ENCODE measurements around the gene C11orf68. TPM values are rescaled to one million over a fixed set of nuclear protein-coding genes. Genes with fewer than 3 reads are reported as not detected.
A peak's percentile ranks its signal among the peaks of the same experiment; 100 is the strongest.
"Not testable (repeated sequence)": the region's sequence is repeated elsewhere in the genome, so short reads cannot be mapped to it uniquely, and the experiment has no call there.

The C11orf68 gene
- 10 to 100 TPM; 36.8 to 50.2 (median 38.8) TPM for polyA plus RNA-seq (ENCODE audit: insufficient read length in 4 of 4)

DNA sequence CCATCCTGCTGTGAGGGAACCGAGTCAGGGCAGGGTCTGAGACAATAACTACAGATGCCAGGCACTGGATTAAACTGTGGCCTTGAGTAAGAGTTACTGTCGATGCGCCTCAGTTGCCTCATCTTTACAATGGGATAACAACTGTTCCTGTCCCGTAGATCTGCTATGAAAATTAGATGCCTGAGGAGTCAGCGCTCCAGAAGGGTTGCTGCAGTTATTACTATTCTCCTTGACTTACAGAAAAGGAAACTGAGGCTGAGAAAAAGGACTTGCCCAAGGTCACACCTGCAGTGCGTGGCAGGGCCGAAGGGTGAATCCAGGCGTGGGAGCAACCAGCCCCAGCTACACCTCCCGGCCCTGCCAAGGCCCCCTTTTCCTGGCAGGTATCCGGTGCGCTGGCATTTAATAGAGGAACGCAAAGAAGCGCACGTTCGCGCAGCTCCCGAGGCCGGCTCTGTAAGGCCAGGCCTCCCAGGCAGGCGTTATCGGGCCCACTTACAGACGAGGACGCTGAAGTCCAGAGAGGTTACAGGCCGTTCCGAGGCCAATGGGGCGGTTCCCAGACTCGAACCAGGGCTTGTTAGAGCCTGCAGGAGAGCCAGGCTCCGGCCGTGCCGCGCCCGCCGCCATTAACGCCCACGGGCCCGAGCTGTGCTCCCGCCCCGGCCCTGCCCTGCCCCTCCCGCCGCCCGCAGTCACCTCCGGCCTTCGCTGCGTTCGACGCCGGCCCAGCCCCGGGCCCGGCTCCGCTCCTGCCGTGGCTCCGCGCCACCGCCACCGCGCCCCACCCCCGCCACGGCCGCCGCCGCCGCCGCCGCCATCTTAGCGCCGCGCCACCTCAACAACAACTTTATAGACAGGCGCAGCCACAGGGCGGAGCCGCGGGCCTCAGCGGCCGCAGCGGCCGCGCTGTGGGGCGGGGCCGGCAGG lies at the start of gene C11orf68:
C11orf68 (minus strand) TSS at position 852 of the 930 bp plus-strand sequence; CDS start at position 821, 31 bp downstream.
- no peak for DNase-seq (ENCODE audit: low read depth in 4 of 4, low spot score in 3 of 4)

DNA sequence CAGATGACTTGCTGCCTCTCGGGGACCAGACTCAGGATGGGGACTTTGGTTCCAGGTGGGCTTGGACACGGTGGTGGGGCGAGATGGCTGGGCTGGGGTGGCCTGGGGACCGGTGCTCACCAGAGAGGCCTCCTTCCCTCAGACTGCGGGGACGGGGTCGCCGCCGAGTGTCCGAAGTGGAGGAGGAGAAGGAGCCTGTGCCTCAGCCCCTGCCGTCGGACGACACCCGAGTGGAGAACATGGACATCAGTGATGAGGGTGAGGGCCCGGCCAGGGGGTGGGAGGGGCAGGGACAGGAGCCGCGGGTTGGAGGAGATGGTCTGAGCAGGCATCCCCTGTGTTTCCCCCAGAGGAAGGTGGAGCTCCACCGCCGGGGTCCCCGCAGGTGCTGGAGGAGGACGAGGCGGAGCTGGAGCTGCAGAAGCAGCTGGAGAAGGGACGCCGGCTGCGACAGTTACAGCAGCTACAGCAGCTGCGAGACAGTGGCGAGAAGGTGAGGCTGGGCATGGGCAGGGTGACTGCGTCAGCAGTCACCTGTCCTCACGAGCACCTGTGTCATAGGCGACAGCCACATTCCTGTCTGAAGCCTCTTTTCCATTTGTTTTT lies 48.6 kb upstream of the C11orf68 start:
- DNase-seq (ENCODE audit: low read depth in 4 of 4, low spot score in 3 of 4), result no peak

DNA sequence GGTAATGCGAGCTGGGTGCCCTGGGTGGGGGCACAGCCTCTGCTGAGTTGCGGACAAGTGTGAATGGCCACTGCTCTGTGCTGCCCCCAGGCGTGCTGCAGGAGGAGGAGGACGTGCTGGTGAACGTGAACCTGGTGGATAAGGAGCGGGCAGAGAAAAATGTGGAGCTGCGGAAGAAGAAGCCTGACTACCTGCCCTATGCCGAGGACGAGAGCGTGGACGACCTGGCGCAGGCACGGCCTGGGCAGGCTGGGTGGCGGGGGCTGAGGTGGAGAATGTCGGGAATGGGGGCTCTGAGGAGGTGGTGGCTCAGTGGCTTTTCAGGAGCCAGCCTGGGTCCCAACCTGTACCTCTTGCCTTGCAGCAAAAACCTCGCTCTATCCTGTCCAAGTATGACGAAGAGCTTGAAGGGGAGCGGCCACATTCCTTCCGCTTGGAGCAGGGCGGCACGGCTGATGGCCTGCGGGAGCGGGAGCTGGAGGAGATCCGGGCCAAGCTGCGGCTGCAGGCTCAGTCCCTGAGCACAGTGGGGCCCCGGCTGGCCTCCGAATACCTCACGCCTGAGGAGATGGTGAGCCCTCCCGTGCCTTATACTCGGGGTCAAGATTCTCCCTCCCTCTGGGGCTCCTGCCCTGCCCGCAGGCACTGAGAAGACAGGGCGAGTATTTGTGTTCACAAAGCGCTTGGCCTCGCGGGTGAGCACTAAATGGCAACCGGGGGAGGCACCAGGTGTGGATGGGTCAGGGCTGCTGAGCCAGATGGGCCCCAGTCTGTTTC lies 47.3 kb upstream of the C11orf68 start:
- DNase-seq (ENCODE audit: low read depth in 4 of 4, low spot score in 3 of 4), result no peak

DNA sequence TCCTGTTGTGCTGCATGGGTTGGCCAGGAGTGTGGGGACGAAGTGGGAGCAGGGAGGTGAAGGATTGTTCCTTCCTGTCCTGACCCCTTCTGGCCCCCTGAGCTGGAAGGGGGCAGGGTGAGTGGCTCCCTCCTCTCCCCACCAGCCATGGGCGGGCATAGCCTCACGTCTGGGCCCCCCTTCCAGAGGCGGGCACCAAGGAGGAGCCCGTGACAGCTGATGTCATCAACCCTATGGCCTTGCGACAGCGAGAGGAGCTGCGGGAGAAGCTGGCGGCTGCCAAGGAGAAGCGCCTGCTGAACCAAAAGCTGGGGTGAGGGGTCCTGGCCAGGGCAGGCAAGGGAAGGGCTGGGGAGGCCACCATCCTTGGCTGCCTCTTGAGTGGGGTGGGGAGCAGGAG lies 46.0 kb upstream of the C11orf68 start:
- no peak for DNase-seq (ENCODE audit: low read depth in 4 of 4, low spot score in 3 of 4)

DNA sequence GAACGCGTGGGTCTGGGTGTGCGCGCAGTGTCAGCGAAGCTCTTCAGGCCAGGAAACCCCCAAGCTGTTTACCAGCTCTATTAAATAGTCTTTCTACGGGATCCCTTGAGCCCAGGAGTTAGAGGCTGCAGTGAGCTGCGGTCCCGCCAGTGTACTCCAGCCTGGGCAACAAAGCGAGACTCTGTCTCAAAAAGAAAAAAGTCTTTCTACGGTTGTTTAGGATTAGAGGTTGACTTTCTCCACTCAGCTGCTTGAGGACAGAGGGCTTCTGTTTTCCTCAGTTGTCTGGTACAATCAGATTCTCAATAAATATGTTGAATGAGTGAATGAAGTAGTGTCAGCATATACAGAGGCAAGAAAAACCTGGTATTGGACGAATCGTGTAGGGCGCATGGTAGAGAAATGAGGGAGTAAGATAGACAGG lies 43.3 kb upstream of the C11orf68 start:
- DNase-seq (ENCODE audit: low read depth in 4 of 4, low spot score in 3 of 4), result no peak

DNA sequence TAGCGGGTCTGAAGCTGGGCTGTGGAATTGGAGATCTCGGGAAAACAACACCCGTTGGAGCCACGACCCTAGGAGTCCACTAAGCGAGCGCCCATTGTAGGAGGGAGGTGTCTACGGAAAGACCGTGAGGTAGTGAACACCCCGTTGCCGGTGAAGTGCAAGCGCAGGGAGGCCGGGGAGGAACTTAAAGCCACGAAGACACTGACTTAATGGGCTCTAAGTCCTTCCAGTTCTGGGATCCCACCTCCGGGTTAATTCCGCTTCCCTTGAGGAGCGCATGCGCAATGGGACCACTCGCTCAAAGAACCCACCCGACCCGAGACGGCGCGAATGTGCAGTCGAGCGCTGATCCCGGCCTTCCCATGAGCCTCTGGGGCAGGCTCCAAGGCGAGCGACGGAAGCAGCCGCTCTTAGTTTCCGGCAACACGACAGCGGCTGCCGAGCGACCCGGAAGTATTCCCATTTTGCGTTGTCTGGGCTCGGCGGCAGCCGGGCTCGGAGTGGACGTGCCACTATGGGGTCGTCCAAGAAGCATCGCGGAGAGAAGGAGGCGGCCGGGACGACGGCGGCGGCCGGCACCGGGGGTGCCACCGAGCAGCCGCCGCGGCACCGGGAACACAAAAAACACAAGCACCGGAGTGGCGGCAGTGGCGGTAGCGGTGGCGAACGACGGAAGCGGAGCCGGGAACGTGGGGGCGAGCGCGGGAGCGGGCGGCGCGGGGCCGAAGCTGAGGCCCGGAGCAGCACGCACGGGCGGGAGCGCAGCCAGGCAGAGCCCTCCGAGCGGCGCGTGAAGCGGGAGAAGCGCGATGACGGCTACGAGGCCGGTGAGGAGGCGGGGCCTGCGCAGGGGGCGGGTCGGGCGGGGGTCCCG lies 42.6 kb upstream of the C11orf68 start, which contains the start of gene SART1:
SART1 (plus strand) TSS at position 468 of the 874 bp plus-strand sequence; CDS start at position 515, 47 bp downstream.
- DNase-seq (ENCODE audit: low read depth in 4 of 4, low spot score in 3 of 4), result peak; percentile 96 to 98 (median 96)

DNA sequence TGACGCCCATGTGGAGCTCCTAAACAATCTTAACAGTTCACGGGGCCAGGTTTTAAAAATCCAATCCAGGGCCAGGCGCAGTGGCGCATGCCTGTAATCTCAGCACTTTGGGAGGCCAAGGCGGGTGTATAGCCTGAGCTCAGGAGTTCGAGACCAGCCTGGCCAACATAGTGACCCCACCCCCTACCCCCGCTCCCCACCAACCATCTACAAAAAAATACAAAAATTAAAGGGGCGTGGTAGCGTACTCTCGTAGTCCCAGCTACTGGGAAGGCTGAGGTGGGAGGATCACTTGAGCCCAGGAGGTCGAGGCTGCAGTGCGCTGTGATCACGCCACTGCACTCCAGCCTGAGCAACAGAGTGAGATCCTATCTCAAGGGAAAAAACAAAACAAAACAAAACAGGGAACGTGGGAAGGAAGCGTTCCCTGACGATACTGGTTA lies 42.0 kb upstream of the C11orf68 start:
- DNase-seq (ENCODE audit: low read depth in 4 of 4, low spot score in 3 of 4), result no peak

DNA sequence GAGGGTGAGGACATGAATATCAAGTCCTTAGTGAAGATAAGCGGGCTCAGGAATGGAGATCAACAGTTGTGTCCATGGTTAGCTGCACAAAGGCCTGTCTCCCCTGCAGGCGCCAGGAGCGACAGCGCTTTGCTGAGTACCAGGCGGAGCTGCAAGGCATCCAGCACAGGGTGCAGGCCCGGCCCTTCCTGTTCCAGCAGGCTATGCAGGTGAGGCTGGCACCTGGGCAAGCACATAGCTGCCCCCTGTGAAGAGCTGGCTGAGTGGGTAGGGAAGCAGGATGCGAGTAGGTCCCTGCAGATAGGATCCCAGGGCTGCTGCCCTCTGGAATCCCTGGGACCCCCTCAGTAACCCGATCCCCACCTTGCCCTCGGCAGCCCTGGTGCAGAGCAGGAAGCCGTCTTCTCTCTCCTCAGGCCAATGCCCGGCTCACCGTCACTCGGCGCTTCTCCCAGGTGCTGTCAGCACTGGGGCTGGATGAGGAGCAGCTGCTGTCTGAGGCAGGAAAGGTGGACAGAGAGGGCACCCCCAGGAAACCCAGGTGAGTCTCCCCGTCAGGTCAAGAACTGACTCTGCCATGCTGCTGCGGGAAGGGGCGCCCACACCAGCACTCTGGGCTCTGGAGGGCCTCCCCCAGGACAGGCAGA lies 40.0 kb upstream of the C11orf68 start:
- DNase-seq (ENCODE audit: low read depth in 4 of 4, low spot score in 3 of 4), result no peak

DNA sequence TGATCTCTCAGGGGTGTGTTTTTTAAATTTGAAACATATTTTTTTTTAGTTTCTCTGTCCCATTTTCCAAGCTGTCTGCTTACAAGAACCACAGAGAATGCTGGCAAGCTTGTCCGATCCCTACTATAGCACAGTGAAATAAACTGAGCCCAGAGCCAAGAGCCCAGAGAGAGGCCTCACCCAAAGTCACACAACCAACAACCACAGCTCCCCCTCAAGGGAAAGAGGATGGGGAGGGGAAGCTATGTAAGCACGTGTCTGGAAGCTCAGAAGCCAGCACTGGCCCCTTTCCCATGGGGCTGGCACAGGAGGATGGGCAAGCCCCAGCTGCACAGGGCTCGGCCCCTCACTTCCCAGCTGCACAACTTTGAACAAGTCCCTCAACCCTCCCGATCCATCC lies 39.4 kb upstream of the C11orf68 start:
- DNase-seq (ENCODE audit: low read depth in 4 of 4, low spot score in 3 of 4), result no peak

DNA sequence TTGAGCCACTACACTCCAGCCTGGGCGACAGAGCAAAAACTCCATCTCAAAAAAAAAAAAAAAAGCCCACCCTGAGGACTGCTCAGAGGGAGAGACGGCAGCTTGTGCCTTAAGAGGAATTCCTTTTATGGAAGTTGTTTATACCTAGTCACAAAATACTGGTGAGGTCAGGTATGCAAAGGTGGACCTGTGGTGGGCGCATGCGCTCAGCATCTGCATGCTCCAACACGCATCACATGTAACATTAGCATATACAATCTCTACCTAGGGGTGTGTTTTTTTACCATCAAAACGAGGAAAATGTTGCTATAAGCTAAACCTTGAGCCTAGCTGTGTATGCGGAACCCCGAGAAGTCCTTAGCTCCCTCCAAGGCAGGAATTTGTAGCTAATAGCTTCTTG lies 35.9 kb upstream of the C11orf68 start:
- DNase-seq (ENCODE audit: low read depth in 4 of 4, low spot score in 3 of 4), result no peak

DNA sequence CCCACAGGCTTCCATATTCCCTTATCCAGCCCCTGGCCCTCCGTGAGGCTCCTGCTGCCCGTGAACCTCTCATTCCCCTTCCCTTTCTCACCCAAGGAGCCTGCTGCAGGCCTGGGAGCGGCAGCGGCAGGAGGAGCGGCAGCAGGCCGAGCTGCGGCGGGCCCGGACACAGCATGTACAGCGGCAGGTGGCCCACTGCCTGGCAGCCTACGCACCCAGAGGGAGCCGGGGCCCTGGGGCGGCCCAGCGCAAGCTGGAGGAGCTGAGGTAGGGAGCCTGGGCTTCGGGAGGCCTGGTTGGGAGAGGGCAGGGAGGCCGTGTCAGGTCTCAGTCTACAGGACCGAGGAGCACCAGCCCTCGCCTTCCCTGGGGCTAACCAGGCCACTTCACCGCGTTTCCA lies 34.6 kb upstream of the C11orf68 start:
- DNase-seq (ENCODE audit: low read depth in 4 of 4, low spot score in 3 of 4), result no peak

DNA sequence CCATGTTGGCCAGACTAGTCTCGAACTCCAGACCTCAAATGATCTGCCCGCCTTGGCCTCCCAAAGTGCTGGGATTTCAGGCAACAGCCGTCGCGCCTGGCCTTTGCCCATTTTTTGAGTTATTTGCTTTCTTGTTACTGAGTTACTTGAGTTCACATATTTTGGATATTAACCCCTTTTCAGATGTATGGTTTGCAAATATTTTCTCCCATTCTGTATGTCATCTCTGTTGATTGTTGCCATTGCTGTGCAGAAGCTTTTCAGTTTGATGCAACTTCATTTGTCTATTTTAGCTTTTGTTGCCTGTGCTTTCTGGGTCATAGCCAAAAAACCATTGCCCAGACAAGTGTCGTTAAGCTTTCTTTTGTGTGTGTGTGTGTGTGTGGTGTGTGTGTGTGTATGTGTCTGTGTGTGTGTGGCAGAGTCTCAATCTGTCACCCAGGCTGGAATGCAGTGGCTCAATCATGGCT lies 33.2 kb upstream of the C11orf68 start:
- DNase-seq (ENCODE audit: low read depth in 4 of 4, low spot score in 3 of 4), result no peak

DNA sequence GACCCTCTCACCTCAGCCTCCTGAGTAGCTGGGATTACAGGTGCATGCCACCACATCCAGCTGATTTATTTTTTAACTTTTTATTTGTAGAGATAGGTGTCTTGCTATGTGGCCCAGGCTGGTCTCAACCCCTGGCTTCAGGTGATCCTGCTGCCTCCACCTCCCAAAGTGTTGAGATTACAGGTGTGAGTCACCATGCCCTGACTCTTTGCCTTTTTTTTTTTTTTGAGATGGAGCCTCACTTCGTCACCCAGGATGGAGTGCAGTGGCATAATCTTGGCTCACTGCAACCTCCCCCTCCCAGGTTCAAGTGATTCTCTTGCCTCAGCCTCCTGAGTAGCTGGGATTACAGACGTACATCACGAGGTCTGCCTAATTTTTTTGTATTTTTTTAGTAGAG lies 32.8 kb upstream of the C11orf68 start:
- not testable (repeated sequence) for DNase-seq (ENCODE audit: low read depth in 4 of 4, low spot score in 3 of 4)

DNA sequence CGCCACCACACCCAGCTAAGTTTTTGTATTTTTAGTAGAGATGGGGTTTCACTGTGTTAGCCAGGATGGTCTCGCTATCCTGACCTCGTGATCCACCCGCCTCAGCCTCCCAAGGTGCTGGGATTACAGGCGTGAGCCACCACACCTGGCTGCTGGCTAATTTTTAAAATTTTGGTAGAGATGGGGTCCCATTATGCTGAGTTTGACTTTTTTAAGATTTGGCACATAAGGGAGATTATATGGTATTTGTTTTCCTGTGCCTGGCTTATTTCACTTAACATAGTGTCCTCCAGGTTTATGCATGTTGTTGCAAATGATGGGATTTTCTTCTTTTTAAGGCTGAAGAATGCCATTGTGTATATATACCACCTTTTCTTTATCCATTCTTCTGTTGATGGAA lies 31.8 kb upstream of the C11orf68 start:
- DNase-seq (ENCODE audit: low read depth in 4 of 4, low spot score in 3 of 4), result not testable (repeated sequence)

DNA sequence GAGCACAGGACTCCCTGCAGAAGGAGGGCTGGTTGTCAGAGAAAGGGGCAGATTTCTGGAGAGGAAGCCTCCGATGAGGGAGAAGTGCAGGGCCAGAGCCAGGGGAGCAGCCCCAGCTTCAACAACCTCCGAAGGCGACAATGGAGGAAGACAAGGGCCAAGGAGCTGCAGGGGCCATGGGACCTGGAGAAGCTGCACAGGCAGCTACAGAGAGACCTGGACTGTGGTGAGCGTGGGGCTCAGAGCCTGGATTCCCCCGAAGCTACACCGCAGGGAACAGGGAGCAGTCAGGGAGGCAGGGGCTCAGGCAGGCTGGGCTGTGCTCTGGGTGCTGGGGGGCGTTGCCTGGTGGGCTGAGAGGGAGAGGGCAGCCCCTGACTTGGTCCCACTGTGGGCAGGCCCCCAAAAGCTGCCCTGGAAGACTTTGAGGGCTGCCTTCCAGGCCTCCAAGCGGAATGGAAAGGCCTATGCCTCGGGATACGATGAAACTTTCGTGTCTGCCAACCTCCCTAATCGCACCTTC lies 28.8 kb upstream of the C11orf68 start:
- DNase-seq (ENCODE audit: low read depth in 4 of 4, low spot score in 3 of 4), result no peak

DNA sequence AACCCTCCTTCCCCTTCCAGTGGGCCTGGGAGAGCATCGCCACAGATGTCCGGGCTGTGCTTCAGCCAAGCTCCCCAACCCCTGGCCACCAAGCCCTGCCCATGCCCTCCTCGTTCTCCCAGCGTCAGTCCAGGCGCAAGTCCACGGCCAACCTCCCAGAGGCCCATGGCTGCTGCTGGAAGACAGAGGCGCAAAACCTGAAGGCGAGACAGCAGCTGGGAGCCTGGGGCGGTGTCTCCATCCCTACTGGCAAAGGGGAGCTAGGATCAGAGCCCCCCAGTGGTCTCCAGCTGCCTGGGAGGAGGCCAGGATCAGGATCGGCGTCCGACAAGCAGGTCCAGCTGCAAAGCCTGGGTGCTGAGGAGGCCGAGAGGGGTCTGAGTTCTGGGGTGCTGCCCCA lies 28.3 kb upstream of the C11orf68 start:
- no peak for DNase-seq (ENCODE audit: low read depth in 4 of 4, low spot score in 3 of 4)

DNA sequence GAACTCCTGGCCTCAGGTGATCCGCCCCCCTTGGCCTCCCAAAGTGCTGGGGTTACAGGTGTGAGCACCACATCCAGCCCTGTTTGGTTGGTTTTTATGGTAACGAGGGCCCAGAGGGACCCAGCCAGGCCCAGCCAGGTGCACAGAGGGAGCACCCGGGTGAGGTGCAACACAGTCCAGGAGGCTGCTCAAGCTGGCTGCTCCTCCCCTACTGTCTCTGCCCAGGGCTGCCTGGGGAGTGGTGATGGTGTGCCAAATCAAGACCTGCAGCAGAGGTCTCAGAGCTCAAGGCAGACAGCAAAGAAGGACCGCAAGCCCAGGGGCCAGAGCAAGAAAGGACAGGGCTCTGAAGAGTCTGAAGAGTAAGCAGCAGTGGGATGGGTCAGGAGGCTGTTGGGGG lies 27.8 kb upstream of the C11orf68 start:
- no peak for DNase-seq (ENCODE audit: low read depth in 4 of 4, low spot score in 3 of 4)

DNA sequence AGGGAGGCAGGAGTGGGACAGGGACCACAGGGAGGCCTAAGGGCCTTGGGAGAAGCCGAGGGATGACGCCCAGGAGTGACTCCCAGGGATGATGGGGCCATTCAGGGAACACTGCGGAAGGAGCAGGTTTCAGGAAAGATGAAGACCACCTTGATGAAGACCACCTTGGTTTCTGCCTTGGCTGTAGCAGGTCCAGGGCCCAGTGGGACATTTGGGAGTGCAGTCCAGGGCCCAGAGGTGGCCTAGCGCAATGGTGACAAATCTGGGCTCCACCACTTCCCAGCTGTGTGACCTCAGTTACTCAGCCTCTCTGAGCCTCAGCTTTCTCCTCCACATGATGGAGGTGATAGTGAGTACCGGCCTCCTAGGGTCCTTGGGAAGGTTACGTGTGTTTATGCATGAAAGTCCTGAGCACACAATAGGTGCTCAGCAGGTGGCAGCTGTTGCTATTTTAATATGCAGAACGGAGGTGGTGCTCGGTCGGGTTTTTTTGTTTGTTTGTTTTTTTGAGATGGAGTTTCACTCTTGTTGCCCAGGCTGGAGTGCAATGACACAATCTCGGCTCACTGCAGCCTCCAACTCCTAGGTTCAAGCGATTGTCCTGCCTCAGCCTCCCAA lies 27.2 kb upstream of the C11orf68 start:
- no peak for DNase-seq (ENCODE audit: low read depth in 4 of 4, low spot score in 3 of 4)
